GM12801 (cell line): ENCODE data around the gene SNRK.

Experiments
- CTCF ChIP-seq: IDR thresholded peaks from one replicate; pipeline ENCODE4 v1.5.1; 2011; ENCODE audit warnings: control low read depth; ENCODE audit not compliant: insufficient read length; ENCODE audit errors: extremely low read depth

The SNRK gene

DNA sequence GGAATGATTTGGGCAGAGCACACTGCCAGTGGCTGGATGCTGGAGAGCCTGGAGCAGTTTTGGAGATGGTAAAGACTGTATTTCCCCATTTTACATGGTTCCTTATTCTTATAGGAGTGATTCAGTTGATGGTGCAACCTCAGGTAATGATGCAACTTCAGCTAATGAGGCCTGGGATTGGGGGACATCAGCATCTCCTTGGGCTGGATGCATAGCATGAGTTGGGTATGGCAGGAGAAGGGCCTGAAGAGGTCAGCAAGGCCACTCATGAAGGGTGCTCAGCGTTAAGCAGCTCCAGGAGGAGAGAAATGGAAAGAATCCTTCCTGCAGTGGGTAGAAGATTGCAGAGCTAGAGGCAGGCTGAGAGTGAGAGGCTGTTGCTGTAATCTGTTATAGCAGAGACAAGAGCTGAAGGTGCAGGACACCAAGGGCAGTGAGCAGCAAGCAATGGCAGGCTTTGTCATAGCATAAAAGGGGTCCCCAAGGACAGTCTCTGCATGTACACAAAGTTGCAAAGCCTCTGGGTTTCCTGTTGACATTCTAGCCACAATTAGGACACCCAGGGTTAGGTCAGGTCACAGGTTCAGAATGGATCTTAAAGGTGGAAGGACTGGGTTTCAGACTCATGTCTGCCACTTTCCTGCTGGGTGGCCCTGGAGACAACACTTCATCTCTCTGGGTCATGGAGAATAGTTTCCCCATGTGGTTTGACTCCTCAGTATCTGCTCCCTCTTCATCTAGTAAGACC is 29.5 kb upstream of the SNRK start:
- TF ChIP-seq CTCF: no peak

DNA sequence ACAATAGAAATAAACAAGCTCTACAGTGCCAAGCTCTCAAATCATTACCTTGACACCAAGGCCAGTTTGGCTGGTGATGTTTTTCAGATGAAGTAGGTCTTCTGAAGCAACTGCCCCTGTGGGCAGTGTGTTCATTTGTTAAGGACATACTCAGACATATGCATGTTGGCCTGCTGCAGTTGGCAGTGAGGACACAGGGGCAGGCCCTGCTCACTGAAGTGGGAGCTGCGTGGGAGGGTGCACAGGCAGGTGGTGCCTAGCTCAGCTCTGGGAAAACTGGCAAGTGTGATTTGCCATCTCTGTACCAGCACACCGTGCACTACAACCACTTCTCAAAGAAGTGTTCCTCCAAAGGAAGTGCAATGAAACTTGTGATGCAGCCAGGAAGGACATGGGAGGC is 28.5 kb upstream of the SNRK start:
- TF ChIP-seq CTCF: no peak

DNA sequence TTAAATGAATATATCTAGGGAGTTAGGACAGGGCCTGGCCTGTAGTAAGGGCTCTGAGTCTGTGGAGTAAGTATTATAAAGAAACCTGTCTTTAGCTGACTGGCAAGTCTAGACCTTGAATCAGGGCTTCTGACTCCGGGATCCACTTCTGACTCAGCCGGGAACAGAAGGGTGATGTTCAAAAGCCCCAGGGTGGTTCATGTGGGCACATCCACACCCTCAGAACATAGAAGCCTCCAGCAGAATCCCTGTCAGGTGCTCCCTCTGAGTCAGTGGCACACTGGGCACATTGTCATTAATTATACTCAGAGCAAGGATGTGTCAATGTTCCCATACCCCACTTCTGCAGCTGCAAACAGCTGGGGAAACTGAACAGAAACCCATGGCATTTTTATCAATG is 26.7 kb upstream of the SNRK start:
- TF ChIP-seq CTCF: no peak

- no peak for TF ChIP-seq CTCF
These were observed 25.9 kb upstream of the SNRK start for GRCh38 chr3:43260412-43260811.

- no peak for TF ChIP-seq CTCF
These were observed 24.1 kb upstream of the SNRK start for GRCh38 chr3:43262194-43262593.

DNA sequence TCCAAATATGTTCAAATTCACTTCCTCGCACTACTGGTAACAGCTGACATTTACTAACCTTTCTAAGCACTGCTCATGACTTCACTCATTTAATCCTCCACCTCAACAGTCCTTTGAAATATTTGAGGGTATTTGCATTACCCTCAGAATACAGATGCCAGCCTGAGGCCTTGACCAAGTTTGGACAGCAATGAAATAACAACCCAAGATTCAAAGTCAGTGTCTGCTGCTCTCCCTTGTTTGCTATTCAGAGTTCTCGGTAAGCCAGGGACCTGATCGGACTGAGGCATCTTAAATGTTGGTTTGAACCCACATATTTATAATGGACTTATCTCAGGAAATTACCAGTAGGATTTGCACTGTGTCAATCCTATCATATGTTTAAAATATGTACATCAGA is 19.9 kb upstream of the SNRK start:
- TF ChIP-seq CTCF: no peak

- TF ChIP-seq CTCF: no peak
These were observed 19.3 kb upstream of the SNRK start for GRCh38 chr3:43266995-43267394.
